ENCODE results near the gene ABHD4.

DNA sequence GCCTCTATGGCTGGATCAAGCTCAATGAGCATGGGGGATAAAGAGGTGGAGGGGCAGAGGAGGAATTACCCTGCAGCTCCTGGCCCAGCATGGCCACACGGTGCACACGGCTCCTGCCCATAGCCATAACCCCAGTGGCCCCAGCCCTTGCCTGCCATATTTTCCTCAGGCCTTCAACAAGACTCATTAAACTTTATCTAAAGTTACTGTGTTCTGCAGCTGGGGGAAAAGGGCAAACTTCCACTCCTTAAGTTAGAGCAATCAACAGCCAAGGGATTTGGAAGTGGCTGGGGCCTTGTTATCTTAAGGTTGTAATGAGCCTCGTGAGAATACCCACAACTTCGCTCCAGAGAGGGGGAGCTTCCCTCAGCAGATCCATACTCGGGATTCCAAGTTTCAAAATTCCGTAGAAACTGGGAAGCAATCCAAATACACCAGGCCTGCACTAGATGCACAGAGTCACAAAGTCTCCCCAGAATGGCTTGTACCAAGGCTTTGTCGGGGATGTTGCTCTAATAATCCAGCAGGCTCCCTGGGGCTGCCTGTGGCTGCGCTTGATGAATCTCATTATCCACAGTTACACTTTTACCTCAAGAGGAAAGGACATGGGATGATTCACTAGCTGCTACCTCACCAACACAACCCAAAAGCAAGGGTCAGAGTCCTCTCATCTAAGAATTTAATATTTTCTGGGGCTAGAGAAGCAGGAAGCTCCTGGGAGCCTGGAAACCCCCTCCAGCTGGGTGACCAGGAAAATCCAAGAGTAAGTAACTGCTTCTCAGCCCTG lies 59.0 kb downstream of the ABHD4 start:
- TF ChIP-seq ZNF331 (CRISPR knock-in tag; IDR thresholded peaks at IDR 0.05; ENCODE audit: low read depth) (no peak), EZH2 (IDR thresholded peaks at IDR 0.05; ENCODE audit: low read depth, unreplicated experiment) (no peak), POLR2AphosphoS5 (IDR thresholded peaks at IDR 0.05; ENCODE audit: low read depth) (no peak), STAT1 (IDR thresholded peaks at IDR 0.05; ENCODE audit: unreplicated experiment) (no peak)
- TF ChIP-seq, protein P1, sequence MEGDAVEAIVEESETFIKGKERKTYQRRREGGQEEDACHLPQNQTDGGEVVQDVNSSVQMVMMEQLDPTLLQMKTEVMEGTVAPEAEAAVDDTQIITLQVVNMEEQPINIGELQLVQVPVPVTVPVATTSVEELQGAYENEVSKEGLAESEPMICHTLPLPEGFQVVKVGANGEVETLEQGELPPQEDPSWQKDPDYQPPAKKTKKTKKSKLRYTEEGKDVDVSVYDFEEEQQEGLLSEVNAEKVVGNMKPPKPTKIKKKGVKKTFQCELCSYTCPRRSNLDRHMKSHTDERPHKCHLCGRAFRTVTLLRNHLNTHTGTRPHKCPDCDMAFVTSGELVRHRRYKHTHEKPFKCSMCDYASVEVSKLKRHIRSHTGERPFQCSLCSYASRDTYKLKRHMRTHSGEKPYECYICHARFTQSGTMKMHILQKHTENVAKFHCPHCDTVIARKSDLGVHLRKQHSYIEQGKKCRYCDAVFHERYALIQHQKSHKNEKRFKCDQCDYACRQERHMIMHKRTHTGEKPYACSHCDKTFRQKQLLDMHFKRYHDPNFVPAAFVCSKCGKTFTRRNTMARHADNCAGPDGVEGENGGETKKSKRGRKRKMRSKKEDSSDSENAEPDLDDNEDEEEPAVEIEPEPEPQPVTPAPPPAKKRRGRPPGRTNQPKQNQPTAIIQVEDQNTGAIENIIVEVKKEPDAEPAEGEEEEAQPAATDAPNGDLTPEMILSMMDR (conservative IDR thresholded peaks at IDR 0.05; ENCODE audit: low read depth in 2 of 2): no peak
- TF ChIP-seq, protein P2, sequence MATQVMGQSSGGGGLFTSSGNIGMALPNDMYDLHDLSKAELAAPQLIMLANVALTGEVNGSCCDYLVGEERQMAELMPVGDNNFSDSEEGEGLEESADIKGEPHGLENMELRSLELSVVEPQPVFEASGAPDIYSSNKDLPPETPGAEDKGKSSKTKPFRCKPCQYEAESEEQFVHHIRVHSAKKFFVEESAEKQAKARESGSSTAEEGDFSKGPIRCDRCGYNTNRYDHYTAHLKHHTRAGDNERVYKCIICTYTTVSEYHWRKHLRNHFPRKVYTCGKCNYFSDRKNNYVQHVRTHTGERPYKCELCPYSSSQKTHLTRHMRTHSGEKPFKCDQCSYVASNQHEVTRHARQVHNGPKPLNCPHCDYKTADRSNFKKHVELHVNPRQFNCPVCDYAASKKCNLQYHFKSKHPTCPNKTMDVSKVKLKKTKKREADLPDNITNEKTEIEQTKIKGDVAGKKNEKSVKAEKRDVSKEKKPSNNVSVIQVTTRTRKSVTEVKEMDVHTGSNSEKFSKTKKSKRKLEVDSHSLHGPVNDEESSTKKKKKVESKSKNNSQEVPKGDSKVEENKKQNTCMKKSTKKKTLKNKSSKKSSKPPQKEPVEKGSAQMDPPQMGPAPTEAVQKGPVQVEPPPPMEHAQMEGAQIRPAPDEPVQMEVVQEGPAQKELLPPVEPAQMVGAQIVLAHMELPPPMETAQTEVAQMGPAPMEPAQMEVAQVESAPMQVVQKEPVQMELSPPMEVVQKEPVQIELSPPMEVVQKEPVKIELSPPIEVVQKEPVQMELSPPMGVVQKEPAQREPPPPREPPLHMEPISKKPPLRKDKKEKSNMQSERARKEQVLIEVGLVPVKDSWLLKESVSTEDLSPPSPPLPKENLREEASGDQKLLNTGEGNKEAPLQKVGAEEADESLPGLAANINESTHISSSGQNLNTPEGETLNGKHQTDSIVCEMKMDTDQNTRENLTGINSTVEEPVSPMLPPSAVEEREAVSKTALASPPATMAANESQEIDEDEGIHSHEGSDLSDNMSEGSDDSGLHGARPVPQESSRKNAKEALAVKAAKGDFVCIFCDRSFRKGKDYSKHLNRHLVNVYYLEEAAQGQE (IDR thresholded peaks at IDR 0.05; ENCODE audit: unreplicated experiment): no peak
- TF ChIP-seq, protein P3, sequence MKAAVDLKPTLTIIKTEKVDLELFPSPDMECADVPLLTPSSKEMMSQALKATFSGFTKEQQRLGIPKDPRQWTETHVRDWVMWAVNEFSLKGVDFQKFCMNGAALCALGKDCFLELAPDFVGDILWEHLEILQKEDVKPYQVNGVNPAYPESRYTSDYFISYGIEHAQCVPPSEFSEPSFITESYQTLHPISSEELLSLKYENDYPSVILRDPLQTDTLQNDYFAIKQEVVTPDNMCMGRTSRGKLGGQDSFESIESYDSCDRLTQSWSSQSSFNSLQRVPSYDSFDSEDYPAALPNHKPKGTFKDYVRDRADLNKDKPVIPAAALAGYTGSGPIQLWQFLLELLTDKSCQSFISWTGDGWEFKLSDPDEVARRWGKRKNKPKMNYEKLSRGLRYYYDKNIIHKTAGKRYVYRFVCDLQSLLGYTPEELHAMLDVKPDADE (IDR thresholded peaks at IDR 0.05): no peak
